Putamen (tissue), 1 donor: ENCODE results near the gene COMT.

Experiments used
- DNase-seq: peaks from one replicate; pipeline ENCODE4 v3.0.0-alpha.2; 2016; ENCODE audit warnings: low spot score

The COMT gene

GRCh38 chr22:19957445-19957844 is 15.9 kb downstream of the COMT start:
- no peak for DNase-seq

DNA sequence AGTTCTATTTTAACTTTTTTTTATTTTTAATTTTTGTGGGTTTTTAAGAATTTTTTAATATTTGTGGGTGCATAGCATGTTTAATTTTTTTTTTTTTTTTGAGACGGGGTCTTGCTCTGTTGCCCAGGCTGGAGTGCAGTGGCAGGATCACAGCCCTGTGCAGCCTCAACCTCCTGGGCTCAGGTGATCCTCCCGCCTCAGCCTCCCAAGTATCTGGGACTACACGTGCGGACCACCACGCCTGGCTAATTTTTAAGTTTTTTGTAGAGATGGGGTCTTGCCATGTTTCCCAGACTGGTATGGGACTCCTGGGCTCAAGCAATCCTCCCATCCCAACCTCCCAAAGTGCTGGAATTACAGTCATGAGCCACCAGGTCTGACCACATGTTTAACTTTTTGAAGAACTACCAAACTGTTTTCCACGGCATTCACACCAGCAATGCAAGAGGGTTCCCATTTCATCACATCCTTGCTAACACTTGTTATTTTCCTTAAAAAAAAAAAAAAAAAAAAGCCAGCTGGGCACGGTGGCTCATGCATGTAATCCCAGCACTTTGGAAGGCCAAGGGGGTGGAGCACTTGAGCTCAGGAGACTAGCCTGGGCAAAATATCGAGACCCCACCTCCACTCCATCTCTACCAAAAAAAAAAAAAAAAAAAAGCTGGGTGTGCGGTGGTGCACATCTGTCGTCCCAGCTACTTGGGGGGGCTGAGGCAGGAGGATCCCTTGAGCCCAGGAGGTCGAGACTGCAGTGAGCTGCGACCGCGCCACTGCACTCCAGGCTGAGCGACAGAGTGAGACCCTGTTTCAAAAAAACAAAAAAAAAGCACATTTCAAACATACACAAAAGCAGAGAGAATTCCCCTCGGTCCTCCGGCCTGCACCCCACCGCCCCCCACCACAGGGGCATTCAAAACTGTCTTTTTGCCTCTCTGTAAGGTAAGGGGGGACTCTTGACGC is 16.8 kb downstream of the COMT start:
- no peak for DNase-seq

- no peak for DNase-seq
Observed at GRCh38 chr22:19959043-19959586, 17.5 kb downstream of the COMT start.

DNA sequence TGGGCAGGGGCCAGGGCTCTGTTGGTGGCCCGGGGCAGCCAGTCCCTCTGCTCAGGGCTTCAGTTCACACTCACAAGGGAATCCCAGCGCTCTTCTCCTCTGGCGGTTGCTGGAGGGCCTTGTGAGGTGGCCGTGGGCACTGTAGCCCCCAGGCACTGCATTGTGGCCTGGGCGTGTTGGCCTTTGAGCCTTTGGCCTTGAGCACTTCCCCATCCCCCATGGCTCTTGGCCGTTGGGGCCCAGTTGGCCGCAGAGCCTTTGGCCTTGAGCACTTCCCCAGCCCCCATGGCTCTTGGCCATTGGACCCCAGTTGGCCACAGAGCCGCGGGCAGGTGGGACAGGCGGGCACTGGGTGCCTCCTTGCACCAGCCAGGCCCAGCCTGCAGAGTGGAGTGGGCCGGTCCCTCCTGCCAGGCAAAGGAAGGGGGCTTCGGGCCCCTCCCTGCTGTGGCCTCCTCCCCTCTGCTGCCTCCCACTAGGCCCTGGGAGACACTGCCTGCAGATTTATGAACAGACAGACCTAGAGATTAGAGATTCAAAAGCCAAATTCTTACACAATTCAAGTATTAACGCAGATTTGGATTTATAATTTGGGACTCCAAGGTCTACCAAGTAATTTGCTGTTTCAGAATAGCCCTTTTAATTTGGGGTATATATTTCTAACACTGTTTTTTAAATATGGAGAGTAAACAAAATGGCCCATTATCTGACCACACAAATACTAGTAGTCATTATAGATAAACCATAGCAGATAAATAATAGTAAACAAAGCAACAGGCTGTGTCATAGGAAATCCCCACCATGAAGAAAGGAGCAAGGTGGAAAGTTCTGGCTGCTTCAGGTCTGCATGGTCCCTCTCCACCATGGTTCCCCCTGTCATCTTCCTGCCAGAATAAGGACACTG is 18.3 kb downstream of the COMT start:
- DNase-seq = no peak

DNA sequence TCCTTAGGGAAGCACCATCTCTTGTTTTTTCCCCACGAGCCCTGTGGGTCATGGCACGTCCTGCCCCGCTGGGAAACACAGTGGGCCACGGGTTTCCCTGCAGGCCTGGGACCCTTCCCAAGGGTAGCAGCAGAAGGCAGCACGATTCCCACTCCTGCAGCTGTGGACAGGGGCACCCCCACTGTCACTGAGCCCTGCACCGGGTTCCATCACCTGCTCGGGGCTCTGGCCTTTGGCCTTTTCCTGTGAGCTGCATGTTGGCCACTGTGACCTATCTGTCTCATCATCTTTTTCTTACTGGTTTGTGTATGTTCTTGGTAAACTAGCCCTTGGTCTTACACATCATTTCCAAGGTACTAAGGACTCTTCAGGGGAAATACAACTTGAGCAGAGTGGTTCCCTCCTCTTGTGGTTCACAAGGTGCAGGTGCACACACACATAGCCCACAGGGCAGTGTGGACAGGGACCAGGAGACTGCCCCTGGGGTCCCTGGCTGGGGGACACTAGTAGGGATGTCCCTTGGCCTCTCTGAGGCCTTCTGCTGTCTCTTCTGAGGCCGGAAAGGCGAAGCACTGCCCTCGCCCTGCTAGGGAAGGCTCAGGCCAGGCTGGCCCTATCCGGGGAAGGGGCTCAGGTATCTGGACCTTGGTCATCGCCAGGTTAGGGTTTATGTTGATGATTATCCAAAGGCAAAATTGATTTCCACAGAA is 19.1 kb downstream of the COMT start:
- no peak for DNase-seq

DNA sequence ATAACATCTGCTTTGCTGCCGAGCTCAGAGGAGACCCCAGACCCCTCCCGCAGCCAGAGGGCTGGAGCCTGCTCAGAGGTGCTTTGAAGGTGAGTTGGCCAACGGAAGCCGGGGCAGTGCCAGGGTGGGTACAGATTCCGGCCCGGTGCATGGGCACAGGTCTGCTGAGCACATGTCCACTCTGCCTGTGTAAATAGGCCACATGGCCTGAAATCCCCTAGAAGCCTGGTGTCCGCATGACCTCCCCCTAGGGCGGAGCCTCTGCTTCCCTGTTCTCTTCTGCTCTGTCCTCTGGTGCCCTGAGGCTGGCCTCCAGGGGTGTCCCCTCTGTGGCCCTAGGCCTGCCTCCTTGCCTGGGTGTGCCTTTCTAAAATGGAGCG is 19.6 kb downstream of the COMT start:
- no peak for DNase-seq

DNA sequence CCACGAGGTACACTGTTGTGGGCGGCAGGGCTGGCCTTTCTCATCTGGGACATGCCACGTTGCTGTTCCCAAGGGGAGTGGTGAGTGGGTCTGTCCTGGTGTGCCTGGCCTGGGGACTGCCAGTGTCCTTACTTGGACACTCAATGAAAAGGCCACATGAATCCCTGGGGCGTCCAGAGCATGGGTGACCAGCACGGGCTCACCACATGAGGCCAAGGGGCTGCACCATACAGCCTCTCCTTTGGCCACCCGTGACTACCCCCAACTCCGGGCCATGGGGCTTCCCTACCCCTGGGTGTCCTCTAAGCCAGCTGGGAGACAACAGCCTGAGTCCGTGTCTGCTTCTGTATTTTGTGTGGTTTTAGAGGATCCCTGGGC is 20.3 kb downstream of the COMT start:
- no peak for DNase-seq

GRCh38 chr22:19962246-19962908 is 20.8 kb downstream of the COMT start:
- peak; percentile 80 for DNase-seq

DNA sequence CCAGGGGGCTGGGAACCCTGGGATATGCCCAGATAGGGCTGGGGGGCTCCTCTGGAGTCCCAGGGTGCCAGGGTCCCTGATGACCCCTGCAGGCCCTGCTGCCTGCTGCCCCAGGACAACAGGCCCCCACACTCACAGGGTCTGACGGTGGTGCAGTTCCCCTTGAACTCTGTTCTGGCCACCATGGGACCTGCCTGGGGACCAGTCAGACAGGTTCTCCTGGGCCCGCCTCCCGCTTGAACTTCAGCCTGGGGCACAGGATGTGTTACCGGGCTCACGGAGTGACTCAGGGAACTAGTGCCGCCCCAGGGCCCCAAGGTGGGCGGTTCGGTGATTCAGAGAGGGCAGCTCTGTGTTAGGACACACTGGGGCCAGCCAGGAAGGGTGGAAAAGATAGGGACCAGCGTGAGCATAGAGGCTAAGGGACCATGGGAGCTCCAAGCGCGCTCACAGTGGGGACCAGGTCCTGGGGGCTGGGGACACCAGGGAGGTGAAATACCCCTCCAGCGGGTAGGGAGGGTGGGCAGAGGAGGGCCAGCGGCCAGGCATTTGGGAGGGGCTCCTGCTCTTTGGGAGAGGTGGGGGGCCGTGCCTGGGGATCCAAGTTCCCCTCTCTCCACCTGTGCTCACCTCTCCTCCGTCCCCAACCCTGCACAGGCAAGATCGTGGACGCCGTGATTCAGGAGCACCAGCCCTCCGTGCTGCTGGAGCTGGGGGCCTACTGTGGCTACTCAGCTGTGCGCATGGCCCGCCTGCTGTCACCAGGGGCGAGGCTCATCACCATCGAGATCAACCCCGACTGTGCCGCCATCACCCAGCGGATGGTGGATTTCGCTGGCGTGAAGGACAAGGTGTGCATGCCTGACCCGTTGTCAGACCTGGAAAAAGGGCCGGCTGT is 21.6 kb downstream of the COMT start:
- no peak for DNase-seq

GRCh38 chr22:19963863-19964642 is 22.5 kb downstream of the COMT start:
- DNase-seq = no peak

- DNase-seq = no peak
Observed at GRCh38 chr22:19964701-19965386, 23.3 kb downstream of the COMT start.

DNA sequence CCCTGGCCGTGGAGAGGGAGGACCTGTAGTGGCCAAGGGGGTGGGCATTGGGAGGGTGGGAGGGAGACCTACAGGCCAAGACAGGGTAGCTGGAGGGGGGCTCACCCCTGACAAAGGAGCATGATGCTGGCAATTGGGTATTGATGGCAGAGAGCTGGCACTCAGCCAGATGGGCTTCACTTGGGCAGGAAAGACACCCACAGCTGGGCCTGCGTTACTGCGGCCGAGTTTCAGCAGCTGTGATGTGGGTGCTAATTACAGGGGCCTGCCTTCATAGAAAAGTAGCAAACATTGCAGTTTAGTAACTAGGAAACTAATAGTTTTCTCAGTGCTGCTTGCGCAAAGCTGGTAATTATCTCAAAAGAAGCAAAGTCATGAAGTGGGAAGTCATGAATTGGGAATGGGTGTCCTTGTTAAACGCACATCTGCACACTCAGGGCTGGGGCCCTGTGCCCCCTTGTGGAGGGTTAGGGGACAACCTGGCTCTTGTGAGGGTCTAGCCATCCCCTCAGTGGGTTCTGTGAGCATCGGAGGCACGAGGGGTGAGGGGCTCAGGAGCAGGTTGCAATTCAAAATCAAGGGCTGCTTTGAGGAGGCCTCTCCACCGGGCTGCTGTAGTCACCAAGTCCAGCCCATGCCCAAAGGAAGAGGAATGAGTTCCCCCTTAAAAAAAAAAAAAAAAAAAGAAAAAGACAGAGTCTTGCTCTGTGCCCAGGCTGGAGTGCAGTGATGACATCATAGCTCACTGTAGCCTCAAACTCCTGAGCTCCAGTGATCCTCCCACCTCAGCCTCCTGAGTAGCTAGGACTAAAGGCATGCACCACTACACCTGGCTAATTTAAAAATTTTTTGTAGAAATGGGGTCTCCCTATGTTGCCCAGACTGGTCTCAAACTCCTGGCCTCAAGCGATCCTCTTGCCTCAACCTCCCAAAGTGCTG is 24.5 kb downstream of the COMT start:
- DNase-seq = no peak

DNA sequence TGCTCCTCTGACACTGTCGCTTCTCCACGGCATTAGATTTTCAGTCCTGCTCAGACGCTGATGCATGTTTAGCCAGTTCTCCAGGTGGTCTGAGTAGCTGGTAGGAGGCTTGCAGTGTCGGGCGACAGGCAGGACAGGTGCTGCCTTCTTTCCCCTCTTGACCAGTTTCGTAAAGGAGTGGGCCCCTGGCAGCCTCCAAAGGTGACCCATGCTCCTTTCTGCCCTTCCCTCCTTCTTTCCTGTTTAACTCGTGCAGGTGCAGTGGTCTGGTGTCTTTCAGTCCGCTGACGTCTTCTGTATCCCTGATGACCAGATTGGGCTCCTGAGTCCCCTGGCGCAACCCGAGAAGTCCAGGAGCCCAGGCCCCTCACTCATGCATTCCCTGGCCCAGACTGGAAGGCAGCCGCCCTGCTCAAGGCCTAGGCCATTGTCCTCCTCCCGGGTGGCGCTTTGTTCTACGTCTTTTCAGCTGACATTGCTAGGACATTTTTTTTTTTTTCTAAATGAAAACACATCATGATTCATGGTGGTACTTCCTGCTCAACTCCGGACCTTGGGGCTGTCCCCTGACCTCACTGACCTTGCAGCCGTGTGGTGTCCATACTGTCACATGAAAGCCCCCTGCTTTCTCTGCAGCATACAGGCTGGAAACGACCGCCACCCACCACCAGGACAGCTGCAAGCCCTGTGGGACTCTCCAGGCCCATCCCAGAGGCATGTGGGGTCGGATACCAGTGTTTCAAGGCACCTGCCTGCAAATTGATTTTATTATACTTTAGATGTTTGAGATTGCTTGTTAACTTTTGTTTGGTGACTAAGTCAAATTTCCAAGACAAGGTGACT is 25.6 kb downstream of the COMT start:
- no peak for DNase-seq

DNA sequence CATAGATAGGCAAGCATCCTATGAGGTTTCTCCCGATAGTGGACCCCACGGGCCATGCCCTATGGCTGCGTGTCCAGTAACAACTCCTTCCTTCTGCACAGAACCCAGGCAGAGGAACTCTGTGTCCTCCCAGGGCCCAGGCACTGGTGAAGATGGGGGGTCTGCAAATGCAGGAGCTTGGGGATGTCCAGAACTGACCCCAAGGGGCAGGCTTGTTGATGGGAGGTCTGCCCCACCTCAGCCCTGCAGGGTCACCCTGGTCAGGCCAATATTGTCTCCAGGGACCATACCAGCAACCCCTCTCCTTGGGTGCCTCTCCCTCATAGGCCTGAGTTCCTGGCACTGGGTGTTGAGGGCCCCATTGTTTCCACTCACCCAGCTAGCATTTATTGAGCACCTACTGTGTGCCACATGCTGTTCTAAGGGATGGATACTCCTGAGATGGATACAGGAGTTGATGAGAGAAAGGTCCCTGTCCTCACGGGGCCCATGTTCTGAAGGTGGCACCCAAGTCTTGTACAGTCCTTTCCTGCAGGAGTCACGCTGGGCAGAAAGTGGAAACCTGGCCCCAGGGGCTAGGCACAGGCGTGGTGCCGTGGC is 26.4 kb downstream of the COMT start:
- DNase-seq = no peak

DNA sequence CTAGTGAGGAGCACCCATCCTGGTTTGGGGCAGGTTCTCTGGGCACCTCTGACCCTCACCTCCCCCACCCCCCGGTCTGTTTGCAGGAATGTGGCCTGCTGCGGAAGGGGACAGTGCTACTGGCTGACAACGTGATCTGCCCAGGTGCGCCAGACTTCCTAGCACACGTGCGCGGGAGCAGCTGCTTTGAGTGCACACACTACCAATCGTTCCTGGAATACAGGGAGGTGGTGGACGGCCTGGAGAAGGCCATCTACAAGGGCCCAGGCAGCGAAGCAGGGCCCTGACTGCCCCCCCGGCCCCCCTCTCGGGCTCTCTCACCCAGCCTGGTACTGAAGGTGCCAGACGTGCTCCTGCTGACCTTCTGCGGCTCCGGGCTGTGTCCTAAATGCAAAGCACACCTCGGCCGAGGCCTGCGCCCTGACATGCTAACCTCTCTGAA is 26.9 kb downstream of the COMT start:
- no peak for DNase-seq

DNA sequence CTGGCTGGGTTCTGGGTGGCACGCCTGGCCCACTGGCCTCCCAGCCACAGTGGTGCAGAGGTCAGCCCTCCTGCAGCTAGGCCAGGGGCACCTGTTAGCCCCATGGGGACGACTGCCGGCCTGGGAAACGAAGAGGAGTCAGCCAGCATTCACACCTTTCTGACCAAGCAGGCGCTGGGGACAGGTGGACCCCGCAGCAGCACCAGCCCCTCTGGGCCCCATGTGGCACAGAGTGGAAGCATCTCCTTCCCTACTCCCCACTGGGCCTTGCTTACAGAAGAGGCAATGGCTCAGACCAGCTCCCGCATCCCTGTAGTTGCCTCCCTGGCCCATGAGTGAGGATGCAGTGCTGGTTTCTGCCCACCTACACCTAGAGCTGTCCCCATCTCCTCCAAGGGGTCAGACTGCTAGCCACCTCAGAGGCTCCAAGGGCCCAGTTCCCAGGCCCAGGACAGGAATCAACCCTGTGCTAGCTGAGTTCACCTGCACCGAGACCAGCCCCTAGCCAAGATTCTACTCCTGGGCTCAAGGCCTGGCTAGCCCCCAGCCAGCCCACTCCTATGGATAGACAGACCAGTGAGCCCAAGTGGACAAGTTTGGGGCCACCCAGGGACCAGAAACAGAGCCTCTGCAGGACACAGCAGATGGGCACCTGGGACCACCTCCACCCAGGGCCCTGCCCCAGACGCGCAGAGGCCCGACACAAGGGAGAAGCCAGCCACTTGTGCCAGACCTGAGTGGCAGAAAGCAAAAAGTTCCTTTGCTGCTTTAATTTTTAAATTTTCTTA is 27.8 kb downstream of the COMT start:
- no peak for DNase-seq
